ENCODE measurements around the gene OR2AP1.
A peak's percentile ranks its signal among the peaks of the same experiment; 100 is the strongest.

OR2AP1 gene

DNA sequence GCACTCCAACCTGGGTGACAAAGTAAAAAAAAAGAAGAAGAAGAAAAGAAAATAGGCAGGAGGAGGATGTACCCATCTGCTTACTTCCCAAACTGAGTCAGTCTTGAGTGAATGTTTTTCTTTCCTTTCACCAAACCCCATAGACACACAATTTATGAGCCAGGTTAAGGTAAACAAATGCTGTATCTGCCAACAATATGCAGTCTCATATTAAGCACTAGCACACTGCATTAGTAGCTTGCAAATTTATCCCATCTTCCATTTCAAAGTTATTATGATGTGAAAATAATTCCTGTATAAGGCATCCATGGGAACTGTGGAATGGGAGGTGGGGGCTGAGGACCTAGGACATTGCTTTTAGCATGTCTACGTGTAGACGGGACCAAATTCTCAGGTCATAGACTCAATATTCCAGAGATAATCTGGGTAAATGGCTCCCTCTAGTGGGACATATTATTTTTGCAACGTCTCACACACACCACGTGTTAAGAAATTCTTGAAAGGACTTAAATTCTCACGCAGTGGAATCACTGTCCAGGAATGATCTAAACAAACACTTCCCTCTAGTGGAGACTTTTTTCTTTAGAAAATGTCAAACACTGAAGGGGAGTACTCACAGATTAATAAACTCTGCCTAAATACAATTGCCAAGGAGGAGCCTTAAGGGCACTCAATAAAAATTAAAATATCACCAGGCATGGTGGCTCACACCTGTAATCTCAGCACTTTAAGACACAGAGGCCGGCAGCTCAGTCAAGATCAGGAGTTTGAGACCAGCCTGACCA, 47.3 kb downstream of the OR2AP1 start:
- ATAC-seq (replicated peaks) = peak; percentile 78 to 82
- no peak overlapping the region for H3K27ac Mint-ChIP-seq
- H3K36me3 Mint-ChIP-seq = peaks cover 4 to 21% of the 10 kb centered on the region in 2 donors
- peaks cover 22 to 25% of the 10 kb centered on the region in 2 donors for H3K9me3 Mint-ChIP-seq
- DNase-seq = peak; percentile 57
- peaks cover 37 to 47% of the 10 kb centered on the region in 2 donors for H3K27me3 Mint-ChIP-seq
- H3K4me3 Mint-ChIP-seq = no peak overlapping the region
- H3K4me1 Mint-ChIP-seq = peaks cover 3 to 26% of the 10 kb centered on the region in 2 donors

DNA sequence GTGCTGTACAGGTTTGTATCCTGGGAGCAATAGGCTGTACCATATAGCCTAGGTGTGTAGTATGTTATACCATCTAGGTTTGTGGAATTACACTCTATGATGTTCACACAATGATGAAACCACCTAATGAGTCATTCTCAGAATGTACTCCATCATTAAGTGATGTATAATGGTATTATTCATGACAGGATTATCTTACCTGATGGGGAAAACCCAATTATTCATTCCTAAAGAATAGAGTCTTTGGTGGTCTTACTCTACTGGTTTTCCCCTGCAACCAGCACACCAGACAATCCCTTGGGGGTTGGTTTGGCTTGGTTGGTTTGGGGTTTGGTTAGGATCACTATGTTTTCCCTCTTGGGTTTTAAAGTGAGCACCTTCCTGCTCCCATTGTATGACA, 51.8 kb downstream of the OR2AP1 start:
- Mint-ChIP-seq H3K27ac (no peak overlapping the region), H3K4me3 (no peak overlapping the region), H3K36me3 (no peaks in the 10 kb centered on the region), H3K9me3 (no peaks in the 10 kb centered on the region), H3K4me1 (peaks cover 8 to 34% of the 10 kb centered on the region in 2 donors), H3K27me3 (peaks cover 20 to 39% of the 10 kb centered on the region in 2 donors)
- ATAC-seq (replicated peaks) (peak; percentile 82 to 85), DNase-seq (peak; percentile 41)

Data from stimulated activated naive B cell treated with anti-CD40 and anti-IgM and Interleukin-4, amounts not matched to agents 10 μg/mL and 1 μg/mL and 100 μg/mL, for 72 hours (primary cell).